HUES64 (cell line): Measurements from ENCODE around the gene PKN1.

Experiments
- H3K27ac ChIP-seq: 2 replicates; pipeline ENCODE4 v1.7.0; 2013; ENCODE audit warnings: low read depth, low read length, inconsistent platforms
- H3K27me3 ChIP-seq: 2 replicates; pipeline ENCODE4 v1.6.1; 2013; ENCODE audit warnings: mild to moderate bottlenecking, low read length; ENCODE audit not compliant: insufficient read depth
- H3K36me3 ChIP-seq: 2 replicates; pipeline ENCODE4 v1.6.1; 2013; ENCODE audit warnings: mild to moderate bottlenecking, low read length; ENCODE audit not compliant: insufficient read depth
- H3K4me1 ChIP-seq: 2 replicates; pipeline ENCODE4 v1.6.1; 2013; ENCODE audit warnings: mild to moderate bottlenecking, low read length, moderate library complexity; ENCODE audit not compliant: insufficient read depth
- H3K4me3 ChIP-seq: 2 replicates; pipeline ENCODE4 v1.5.1; 2013; ENCODE audit warnings: mild to moderate bottlenecking, low read length, moderate library complexity
- H3K9ac ChIP-seq: 2 replicates; pipeline ENCODE4 v1.6.1; 2013; ENCODE audit warnings: mild to moderate bottlenecking, low read depth, low read length
- H3K9me3 ChIP-seq: 2 replicates; pipeline ENCODE4 v1.6.1; 2013; ENCODE audit warnings: low read depth, low read length; ENCODE audit not compliant: insufficient read depth
- WGBS: fragments of 150-250, 120-280 bp; methylation state at CpG from one replicate; pipeline ENCODE4 v1.1.7; 2013; ENCODE audit warnings: missing lambda C conversion rate; 5-methylcytosine and 5-hydroxymethylcytosine counted together

The PKN1 gene

DNA sequence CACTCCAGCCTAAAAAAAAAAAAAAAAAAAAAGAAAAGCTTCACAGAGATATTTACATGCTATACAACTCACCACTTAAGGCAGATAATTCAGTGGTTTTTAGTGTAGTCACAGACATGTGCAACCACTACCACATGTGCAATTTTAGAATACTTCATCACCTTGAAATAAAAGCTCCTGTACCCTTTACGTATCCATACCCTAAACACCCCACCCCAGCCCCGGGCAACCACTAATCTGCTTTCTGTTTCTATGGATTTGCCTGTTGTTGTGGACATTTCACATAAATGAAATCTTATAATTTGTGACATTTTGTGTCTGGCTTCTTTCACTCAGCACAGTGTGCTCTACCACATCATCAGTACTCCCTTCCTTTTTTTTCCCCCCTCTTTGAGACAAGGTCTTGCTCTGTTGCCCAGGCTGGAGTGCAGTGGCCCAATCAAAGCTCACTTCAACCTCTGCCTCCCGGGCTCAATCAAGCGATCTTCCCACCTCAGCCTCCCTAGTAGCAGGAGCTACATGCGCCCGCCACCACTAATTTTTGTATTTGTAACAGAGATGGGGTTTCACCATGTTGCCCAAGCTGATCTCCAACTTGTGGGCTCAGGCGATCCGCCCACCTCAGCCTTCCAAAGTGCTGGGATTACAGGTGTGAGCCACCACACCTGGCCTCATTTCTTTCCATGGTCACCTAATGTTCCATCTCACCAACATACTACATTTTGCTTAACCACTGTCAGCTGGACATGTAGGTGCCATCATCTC lies 18.0 kb upstream of the PKN1 start:
- 96% methylated on average over 8 of the region's 8 CpGs for WGBS
- H3K27ac ChIP-seq, result no peak overlapping the region
- H3K4me3 ChIP-seq, result no peak overlapping the region
- peaks cover 5% of the 10 kb centered on the region; the same call in 1 of the 2 replicates for H3K4me1 ChIP-seq
- H3K27me3 ChIP-seq, result no peaks in the 10 kb centered on the region
- H3K36me3 ChIP-seq, result peaks cover 51% of the 10 kb centered on the region
- no peak overlapping the region for H3K9ac ChIP-seq
- no peaks in the 10 kb centered on the region for H3K9me3 ChIP-seq

DNA sequence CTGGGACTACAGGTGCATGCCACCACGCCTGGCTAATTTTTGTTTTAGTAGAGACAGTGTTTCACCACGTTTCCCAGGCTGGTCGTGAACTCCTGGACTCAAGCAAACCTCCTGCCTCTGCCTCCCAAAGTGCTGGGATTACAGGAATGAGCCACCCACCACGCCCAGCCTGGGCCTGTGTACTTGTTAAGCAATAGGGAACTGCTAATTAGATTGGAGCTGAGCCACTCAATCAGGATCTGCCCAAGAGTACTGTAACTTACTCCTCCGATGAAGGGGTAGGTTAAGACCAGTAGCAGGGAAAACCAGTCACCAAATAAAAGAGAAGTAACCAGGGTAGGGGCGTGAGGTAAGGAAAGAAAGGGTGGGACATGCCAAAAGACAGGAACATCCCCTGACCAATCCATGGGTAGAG lies 16.3 kb upstream of the PKN1 start:
- Histone ChIP-seq H3K4me3 (no peak overlapping the region), H3K27me3 (no peaks in the 10 kb centered on the region), H3K27ac (no peak overlapping the region), H3K9ac (no peak overlapping the region), H3K4me1 (peaks cover 5% of the 10 kb centered on the region; the same call in 1 of the 2 replicates), H3K9me3 (no peaks in the 10 kb centered on the region), H3K36me3 (peaks cover 34% of the 10 kb centered on the region)
- WGBS, result 93% methylated on average over 6 of the region's 6 CpGs

DNA sequence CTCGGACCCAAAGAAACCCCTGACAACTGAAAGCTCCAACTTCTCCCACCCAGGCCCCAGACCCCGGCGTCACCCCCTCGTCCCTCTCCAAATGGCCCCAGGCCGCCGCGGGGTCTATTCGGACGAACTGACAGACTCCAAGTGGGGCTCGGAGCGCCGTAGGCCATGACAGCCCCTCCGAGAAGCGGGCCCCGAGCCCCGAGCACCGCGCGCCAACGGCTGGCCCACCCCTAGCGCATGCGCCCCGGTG lies 14.3 kb upstream of the PKN1 start:
- peak overlapping the region; percentile 86 for H3K4me3 ChIP-seq
- no peaks in the 10 kb centered on the region for H3K27me3 ChIP-seq
- no peaks in the 10 kb centered on the region for H3K9me3 ChIP-seq
- H3K9ac ChIP-seq, result peak overlapping the region; percentile 86
- H3K36me3 ChIP-seq, result peaks cover 20% of the 10 kb centered on the region
- peak overlapping the region; percentile 90 for H3K27ac ChIP-seq
- WGBS, result under 1% methylated on average over 23 of the region's 23 CpGs
- H3K4me1 ChIP-seq, result peaks cover 5% of the 10 kb centered on the region; the same call in 1 of the 2 replicates

DNA sequence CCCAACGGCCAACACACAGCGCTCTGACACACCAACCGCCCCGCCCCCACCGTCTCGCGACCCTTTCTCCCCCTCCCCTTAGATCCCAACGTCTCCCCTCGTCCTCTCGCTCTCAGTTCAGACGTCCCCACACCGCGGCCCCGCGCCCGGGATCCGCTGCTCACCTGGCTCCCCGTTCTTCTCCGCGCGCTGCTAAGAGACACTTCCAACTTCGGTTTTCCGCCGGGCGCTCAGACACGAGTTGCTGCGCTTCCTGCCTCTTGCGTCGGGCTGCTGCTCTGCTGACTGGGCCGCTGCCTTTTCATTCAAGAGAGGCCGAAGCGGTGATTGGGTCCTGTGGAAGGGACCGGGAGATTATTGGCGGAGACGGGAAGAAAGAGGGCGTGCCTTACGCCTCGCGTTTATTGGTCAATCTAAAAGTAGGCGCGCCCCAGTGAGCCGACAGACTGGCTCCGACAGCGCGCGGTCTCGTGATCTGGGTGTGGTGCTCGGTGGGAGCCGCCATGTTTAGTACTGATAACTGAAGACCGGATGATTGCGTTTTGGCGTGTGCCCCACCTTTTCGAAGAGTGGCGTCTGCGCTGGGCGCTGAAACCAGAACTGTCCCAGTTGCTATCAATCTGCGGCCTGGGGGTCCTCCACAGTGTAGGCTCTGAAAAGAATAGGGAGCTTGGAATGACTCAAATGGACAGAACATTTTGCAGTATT lies 13.8 kb upstream of the PKN1 start, which contains the start of gene DDX39A:
Gene DDX39A (minus strand): TSS at position 236 of the 708 bp plus-strand sequence. CDS start 6,121 bp downstream, outside the sequence.
- H3K36me3 ChIP-seq, result peaks cover 20% of the 10 kb centered on the region
- under 1% methylated on average over 57 of the region's 57 CpGs for WGBS
- H3K27me3 ChIP-seq, result no peaks in the 10 kb centered on the region
- H3K4me3 ChIP-seq, result peak within 1 kb of the TSS; percentile 86
- no peaks in the 10 kb centered on the region for H3K9me3 ChIP-seq
- H3K9ac ChIP-seq, result peak within 1 kb of the TSS; percentile 86
- peaks cover 5% of the 10 kb centered on the region; the same call in 1 of the 2 replicates for H3K4me1 ChIP-seq
- peak within 1 kb of the TSS; percentile 94 for H3K27ac ChIP-seq

- Histone ChIP-seq H3K27me3 (no peaks in the 10 kb centered on the region), H3K27ac (no peak overlapping the region), H3K4me1 (no peaks in the 10 kb centered on the region), H3K9me3 (no peaks in the 10 kb centered on the region), H3K4me3 (no peak overlapping the region), H3K36me3 (no peaks in the 10 kb centered on the region), H3K9ac (no peak overlapping the region)
- 74% methylated on average over 7 of the region's 7 CpGs for WGBS
These were observed 7.4 kb upstream of the PKN1 start for GRCh38 chr19:14425696-14426138.

DNA sequence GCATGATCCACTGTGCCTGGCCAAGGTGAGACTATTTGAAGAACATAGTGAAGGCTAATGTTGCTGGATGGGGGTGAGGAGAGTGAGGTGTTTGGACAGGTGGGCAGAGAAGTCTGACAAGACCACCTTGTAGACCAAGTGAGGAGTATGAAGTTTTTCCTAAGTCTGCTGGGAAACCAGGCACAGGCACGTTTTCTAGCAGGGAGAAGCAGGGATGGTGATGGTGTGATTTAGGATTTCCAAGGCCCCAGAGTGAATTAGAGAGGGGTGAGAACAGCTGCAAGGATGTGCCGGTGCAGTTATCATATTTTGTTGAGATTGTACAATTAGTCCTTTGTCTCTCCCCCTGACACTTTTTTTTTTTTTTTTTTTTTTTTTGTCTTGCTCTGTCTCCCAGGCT lies 5.6 kb upstream of the PKN1 start:
- Histone ChIP-seq H3K27me3 (0 out of 2 replicates have a peak, but pooled peaks cover 6% of the 10 kb centered on the region), H3K27ac (no peak overlapping the region), H3K9ac (no peak overlapping the region), H3K9me3 (no peaks in the 10 kb centered on the region), H3K36me3 (no peaks in the 10 kb centered on the region), H3K4me1 (no peaks in the 10 kb centered on the region), H3K4me3 (no peak overlapping the region)
- WGBS, result 76% methylated on average over 2 of the region's 2 CpGs

GRCh38 chr19:14428882-14429416 lies 4.2 kb upstream of the PKN1 start:
- 0 out of 2 replicates have a peak, but pooled peaks cover 6% of the 10 kb centered on the region for H3K27me3 ChIP-seq
- no peaks in the 10 kb centered on the region for H3K36me3 ChIP-seq
- no peaks in the 10 kb centered on the region for H3K9me3 ChIP-seq
- no peak overlapping the region for H3K27ac ChIP-seq
- 0 out of 2 replicates have a peak, but pooled peaks cover under 1% of the 10 kb centered on the region for H3K4me1 ChIP-seq
- no peak overlapping the region for H3K4me3 ChIP-seq
- WGBS, result 94% methylated on average over 4 of the region's 4 CpGs
- no peak overlapping the region for H3K9ac ChIP-seq

GRCh38 chr19:14430712-14431111 lies 2.4 kb upstream of the PKN1 start:
- Histone ChIP-seq H3K27ac (no peak overlapping the region), H3K9me3 (no peaks in the 10 kb centered on the region), H3K36me3 (no peaks in the 10 kb centered on the region), H3K4me1 (0 out of 2 replicates have a peak, but pooled peaks cover 9% of the 10 kb centered on the region), H3K4me3 (no peak overlapping the region), H3K9ac (no peak overlapping the region), H3K27me3 (0 out of 2 replicates have a peak, but pooled peaks cover 6% of the 10 kb centered on the region)
- WGBS, result 82% methylated on average over 3 of the region's 3 CpGs

- Histone ChIP-seq H3K27me3 (0 out of 2 replicates have a peak, but pooled peaks cover 6% of the 10 kb centered on the region), H3K9me3 (no peaks in the 10 kb centered on the region), H3K27ac (no peak overlapping the region), H3K4me3 (peak overlapping the region; percentile 73), H3K36me3 (0 out of 2 replicates have a peak, but pooled peaks cover 3% of the 10 kb centered on the region), H3K4me1 (0 out of 2 replicates have a peak, but pooled peaks cover 9% of the 10 kb centered on the region), H3K9ac (peak overlapping the region; percentile 77)
- 13% methylated on average over 52 of the region's 52 CpGs for WGBS
These were observed 722 bp downstream of the PKN1 start for GRCh38 chr19:14433554-14434501.

DNA sequence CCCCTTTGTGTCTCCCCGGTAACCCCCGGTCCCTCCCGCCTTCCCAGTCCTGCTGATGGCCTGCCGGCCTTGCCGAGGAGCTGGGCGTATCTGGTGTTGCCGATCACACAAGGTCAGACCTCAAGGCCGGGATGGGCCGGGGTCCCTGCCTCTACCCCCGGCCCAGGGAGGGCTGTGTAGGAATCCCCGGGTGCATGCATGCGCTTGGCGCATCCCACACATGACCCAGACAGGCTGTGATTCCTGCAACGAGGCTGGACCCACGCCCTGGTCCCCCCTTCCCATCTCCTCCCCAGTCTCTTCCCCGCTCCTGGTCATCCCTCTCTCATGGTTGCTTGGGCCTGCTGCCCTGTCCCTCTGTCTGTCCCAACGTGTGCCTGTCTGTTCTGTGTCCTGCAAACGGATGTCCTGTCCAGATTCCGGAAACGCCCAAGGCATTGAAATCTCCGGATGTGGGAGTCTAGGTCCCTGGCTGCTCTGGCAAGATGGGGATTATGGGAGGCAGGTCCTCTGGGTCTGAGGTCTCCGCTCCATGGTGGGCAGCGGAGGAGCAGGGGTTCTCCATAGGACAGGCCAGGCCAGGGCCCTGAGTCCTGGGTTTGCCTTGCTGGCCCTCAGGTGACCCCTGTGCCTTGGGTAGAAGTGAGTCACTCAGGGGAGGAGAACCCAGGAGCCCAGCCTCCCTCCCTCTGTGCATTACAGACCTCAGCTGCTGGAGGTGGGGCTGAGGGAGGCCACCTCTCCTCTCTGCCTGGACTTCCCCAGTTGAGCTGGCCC lies 1.6 kb downstream of the PKN1 start:
- Histone ChIP-seq H3K27me3 (0 out of 2 replicates have a peak, but pooled peaks cover 6% of the 10 kb centered on the region), H3K9ac (no peak overlapping the region), H3K4me3 (peak overlapping the region; percentile 73; the same call in 1 of the 2 replicates), H3K9me3 (no peaks in the 10 kb centered on the region), H3K27ac (no peak overlapping the region), H3K36me3 (0 out of 2 replicates have a peak, but pooled peaks cover 3% of the 10 kb centered on the region), H3K4me1 (0 out of 2 replicates have a peak, but pooled peaks cover 9% of the 10 kb centered on the region)
- WGBS, result 88% methylated on average over 23 of the region's 23 CpGs
